Stimulated activated CD8-positive, alpha-beta memory T cell treated with anti-CD3 and anti-CD28 coated beads, Interleukin-7, amount 100 ng/mL, for 1 hour (primary cell): ENCODE measurements around the gene TUBB2B.
"Not testable (repeated sequence)": the region's sequence is repeated elsewhere in the genome, so short reads cannot be mapped to it uniquely, and the experiment has no call there.

Source experiments
- DNase-seq, 2 donors: peaks; one replicate each; pipeline ENCODE4 v3.0.0-alpha.2; 2020; ENCODE audit warnings: low read depth in 2 of 2

Gene TUBB2B

DNA sequence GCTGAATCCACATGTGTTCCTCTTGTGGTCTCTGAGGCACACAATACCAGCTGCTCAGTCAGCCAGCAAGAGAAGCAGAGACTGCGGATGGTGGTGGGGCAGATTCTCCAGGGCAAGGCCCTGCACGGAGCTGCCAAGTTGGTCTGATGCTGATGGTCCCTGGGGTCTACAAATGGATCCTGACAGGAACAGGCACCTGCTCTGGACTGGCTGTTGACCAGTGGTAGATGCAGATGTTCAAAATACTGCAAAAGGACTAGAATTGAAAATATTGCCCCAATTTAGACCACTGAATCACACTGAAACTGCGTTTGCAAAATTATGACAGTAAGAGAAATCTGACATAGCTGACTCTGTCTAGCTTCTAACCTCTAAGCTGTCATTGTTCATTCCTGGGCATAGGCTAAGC is 40.5 kb downstream of the TUBB2B start:
- no peak for DNase-seq

DNA sequence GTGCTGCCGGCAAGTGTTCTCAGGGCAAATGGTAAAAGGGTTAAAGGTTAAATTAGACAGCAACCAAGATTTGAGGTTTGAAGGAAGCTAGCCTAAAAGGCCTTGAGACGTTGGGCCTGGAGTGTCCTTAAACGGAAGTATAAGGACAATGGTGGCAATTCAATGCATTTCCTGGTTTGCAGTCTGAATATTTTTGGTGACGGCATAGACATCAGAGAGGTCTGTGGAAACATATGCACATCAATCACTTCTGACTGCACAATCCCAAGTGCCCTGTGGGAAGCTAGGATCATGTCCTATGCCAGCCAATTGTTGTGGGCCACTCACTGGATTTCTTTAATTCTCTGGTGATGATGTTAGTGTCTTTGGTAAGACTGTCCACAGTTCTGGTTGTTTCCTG is 44.4 kb downstream of the TUBB2B start:
- no peak for DNase-seq

DNA sequence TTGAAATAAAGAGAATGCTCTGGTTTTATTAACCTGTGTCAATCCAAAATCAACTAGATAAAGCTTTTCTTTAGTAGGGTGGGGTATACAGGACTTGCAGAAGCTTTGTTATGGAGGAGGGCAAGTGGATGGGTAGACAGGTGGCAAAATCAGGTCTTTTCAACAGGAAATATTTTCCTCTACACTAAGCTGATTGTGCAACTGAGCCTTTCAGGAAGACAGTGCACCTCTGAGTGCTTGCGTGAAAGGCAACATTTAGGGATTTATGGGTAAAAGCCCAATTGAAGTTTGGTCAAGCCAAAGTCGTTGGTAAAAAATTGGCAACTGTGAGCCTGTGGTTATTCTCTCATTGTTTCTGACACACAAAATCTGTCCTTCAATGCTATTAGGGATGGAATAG is 46.3 kb downstream of the TUBB2B start:
- DNase-seq: no peak

DNA sequence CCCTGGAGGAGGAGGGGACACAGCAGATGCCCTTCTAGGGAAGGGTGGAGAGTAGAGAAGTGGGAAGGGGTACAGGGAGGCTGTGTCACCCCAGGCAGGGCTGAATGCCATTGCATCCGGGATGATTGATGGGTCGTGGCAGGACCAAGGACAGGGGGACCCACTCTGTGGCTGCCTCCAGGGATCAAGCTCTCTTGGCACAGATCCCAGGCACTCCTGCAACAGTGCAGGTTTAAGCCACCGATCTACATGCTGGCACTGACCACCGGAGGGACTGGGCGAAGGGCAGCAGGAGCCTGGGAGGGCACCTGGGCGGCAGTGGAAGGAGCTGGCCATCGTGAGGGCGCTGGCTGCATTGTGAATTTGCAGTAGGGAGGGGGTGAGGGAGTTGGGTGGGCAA is 47.5 kb downstream of the TUBB2B start:
- DNase-seq: not testable (repeated sequence)

DNA sequence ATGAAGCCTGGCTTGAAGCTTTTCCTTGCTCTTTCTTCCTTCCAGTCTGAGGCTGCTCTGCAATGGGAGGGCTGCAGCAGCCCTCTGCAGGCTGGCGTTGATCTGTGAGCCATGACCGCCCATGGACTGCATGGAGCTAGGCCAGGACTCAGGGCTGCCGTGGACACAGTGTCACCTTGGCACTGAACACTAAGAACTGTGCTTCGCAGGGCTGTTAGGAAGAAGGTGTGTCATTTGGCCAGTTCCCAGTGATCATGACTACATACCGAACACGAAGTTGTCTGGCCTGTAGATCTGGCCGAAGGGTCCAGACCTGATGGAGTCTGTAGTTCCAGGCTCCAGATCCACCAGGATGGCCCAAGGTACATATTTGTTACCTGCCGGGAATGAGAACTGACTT is 48.8 kb downstream of the TUBB2B start:
- not testable (repeated sequence) for DNase-seq

DNA sequence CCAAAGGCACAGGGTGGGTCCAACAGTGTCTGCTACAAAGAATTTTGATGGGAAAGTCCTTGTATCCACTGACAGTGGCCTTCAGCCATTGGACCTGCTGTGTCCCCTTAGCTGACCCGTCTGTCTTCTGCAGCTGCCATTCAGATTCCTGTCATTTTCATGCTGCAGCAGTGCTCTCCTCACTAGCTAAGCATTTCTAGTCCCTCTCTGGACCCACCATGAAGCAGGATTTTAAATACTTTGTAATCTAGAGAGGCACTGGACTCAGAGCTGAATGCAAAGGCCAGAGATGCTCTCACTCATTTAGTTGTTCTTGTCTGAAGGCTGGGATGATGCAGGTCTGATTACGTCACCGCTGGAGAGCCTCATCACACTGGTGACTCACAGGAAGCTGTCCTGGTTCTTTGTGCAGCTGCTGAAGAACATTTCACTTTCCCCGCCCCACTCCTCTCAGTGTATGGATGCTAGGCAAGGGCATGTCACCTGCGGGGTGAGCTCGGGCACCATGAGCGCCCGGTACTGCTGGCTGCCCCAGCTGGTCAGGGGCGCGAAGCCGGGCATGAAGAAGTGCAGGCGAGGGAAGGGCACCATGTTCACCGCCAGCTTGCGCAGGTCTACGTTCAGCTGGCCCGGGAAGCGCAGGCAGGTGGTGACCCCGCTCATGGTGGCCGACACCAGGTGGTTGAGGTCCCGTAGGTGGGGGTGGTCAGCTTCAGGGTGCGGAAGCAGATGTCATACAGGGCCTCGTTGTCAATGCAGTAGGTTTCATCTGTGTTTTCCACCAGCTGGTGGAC is 50.7 kb downstream of the TUBB2B start:
- DNase-seq: no peak

DNA sequence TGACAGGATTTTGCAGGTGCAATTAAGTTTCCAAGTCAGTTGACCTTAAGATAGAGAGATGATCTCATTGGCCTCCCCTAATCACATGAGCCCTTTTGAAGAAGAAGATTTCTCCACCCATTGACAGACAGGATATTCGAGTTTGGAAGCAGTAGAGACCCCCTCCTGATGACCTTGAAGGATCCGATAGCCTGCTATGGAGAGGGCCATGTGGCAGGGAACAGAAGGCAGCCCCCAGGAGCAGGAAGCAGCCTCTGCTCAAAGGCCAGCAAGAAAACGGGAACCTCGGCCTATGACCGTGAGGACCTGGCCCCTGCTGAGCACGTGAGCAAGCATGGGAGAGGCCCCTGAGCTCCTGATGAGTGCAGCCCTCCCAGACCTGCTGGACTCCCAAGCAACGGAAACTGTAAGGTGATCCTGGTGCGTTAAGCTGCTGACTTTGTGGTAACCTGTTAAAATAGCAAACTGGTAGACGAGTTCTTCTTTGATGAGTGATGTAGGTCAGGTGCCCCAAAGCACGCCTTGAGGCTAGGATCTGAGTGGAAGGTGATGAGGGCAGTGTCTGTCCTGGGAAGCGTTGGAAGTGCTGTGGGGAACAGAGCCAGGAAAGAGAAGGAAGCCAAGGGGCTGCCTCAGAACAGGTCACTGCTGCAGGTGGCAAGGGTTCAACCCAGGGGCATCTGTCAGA is 51.6 kb downstream of the TUBB2B start:
- no peak for DNase-seq
